IPS-NIHi11 (cell line): Measurements from ENCODE around the gene PRRT2.

Experiments
- DNase-seq: peaks from one replicate; pipeline ENCODE4 v3.0.0; 2012; ENCODE audit warnings: mixed read lengths, low spot score

PRRT2 gene

DNA sequence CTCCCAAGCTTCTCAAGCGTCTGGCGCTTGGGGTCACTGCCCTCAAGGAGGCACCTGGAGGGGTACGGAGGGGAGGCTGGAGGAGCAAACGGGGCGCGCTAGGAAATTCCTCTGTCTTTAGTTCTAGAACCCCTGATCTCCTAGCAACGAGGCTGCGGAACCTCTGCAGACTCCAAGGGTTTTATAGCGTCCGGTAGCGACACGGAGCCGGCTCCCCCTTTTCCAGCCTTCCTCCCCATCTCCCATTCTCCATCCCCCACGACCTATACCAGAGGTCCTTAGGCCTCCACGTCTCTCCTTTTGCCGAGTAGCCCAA is 51.6 kb downstream of the PRRT2 start:
- no peak for DNase-seq

DNA sequence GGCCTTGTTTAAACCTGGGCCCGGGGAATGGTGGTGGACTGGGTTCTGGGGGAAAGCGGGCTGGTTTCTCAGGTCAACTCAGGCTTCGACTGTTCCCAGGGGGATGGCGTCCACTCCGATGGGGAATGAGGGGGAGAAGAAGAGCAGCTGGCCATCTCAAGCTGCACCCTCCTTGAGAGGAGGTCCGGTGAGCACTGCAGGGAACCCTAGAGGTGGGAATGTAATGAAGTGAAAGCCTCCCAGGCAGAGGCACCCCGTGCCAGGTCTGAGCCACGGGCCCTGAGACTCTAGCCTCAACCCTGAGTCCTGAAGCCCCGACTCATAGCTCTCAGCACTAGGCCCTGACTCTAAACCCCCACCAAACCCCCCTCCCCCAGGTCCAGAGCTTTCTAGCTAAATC is 52.2 kb downstream of the PRRT2 start:
- DNase-seq = no peak
